Peyer's patch (tissue), 4 donors: ENCODE results near the gene RARA.

Experiments
- CTCF ChIP-seq, 6 experiments: fragments of 450-650 bp in 4 of 6; fragments of 200-600 bp in 2 of 6; sonication (generic) in 1 of 6; IDR thresholded peaks; one replicate each; pipeline ENCODE4 v1.5.1; 2017 to 2019; ENCODE audit warnings: antibody characterized with exemption in 6 of 6, mild to moderate bottlenecking in 3 of 6, moderate library complexity in 1 of 6
- POLR2A ChIP-seq, 2 donors: fragments of 450-650 bp; IDR thresholded peaks; one replicate each; pipeline ENCODE4 v1.5.1; 2017; ENCODE audit warnings: antibody characterized with exemption in 2 of 2, mild to moderate bottlenecking in 2 of 2, moderate library complexity in 2 of 2

GRCh38 chr17:40355804-40356758 lies 47.1 kb downstream of the RARA start:
- no peak for TF ChIP-seq CTCF (IDR thresholded peaks at IDR 0.05)
- no peak for TF ChIP-seq POLR2A (IDR thresholded peaks at IDR 0.05)
